ENCODE data around the gene WNT3A.

WNT3A gene

DNA sequence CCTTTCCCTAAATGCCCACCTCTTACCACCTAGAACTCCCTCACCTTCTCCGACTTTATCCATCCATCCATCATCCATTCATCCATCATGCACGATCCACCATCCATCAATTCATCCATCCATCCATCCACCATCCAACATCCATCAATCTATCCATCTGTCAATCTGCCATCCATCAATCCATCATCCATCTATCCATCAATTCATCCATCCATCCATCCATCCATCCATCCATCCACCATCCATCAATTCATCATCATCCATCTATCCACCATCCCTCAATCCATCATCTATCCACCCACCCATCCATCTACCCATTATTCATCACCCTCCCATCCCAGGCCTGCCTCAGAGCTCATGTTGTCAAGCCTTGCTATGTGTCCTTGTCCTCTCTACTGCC, 34.5 kb downstream of the WNT3A start:
- no peaks in the 10 kb centered on the region for H3K4me1 ChIP-seq
- H3K36me3 ChIP-seq: no peaks in the 10 kb centered on the region
- H3K9me3 ChIP-seq: no peaks in the 10 kb centered on the region
- DNase-seq: no peak
- H3K4me3 ChIP-seq (ENCODE audit: low read depth, low read length): no peak overlapping the region
- peaks cover 2% of the 10 kb centered on the region; the same call in 1 of the 2 replicates for H3K27me3 ChIP-seq
- TF ChIP-seq, protein P1, sequence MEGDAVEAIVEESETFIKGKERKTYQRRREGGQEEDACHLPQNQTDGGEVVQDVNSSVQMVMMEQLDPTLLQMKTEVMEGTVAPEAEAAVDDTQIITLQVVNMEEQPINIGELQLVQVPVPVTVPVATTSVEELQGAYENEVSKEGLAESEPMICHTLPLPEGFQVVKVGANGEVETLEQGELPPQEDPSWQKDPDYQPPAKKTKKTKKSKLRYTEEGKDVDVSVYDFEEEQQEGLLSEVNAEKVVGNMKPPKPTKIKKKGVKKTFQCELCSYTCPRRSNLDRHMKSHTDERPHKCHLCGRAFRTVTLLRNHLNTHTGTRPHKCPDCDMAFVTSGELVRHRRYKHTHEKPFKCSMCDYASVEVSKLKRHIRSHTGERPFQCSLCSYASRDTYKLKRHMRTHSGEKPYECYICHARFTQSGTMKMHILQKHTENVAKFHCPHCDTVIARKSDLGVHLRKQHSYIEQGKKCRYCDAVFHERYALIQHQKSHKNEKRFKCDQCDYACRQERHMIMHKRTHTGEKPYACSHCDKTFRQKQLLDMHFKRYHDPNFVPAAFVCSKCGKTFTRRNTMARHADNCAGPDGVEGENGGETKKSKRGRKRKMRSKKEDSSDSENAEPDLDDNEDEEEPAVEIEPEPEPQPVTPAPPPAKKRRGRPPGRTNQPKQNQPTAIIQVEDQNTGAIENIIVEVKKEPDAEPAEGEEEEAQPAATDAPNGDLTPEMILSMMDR (IDR thresholded peaks at IDR 0.05; ENCODE audit: low read depth, low read length): no peak

DNA sequence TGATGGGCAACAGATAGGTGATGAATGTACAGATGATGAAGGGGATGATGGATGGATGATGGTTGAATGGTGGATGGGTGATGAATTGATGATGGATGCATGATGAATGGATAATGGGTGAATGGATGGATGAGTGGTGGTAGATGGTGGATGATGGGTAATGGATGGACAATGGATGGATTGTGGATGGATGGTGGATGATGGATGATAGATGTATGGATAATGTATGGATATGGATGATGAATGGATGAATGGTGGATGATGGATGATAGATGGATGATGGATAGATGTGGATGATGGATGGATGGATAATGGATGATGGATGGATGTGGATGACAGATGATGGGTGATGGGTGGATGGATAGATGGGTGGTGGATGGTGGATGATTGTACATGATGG, 35.7 kb downstream of the WNT3A start:
- H3K27me3 ChIP-seq: peaks cover 2% of the 10 kb centered on the region; the same call in 1 of the 2 replicates
- no peak for DNase-seq

DNA sequence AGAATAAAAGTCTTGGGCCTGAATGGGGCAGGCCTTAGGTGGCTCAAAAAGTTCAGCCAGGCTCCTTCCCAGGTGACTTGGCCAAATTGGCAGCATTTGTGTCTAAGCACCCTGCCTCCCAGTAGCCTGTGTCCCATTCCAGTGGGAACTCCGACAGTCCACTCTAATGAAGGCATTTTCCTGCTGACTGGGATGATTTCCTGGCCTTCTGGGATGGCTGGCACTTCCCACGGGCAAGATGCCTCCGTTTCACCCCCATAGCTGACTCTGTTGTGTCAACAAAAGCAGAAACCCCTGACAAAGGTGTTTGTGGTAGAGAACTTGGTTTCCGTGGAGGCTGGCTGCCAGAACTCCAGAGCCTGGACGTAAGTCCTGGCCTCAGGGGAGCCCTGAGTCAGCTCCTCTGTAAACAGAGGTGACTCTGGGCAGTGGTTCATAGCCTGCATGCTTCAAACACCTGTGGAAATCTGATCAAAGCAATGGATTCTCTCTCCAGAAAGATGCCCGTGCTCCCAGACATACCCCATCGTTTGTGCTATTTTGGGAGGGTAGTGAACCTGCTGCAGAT, 36.6 kb downstream of the WNT3A start:
- Histone ChIP-seq H3K9me3 (no peaks in the 10 kb centered on the region), H3K36me3 (no peaks in the 10 kb centered on the region), H3K4me1 (no peaks in the 10 kb centered on the region), H3K27me3 (peaks cover 2% of the 10 kb centered on the region; the same call in 1 of the 2 replicates), H3K4me3 (ENCODE audit: low read depth, low read length) (no peak overlapping the region)
- TF ChIP-seq, protein P1 (IDR thresholded peaks at IDR 0.05; ENCODE audit: low read depth, low read length): no peak
- no peak for DNase-seq

More for the DNA sequence above, 35.7 kb downstream of the WNT3A start:
- Histone ChIP-seq H3K4me3 (ENCODE audit: low read depth, low read length) (no peak overlapping the region), H3K4me1 (no peaks in the 10 kb centered on the region), H3K36me3 (no peaks in the 10 kb centered on the region), H3K9me3 (no peaks in the 10 kb centered on the region)
- TF ChIP-seq, protein P1 (IDR thresholded peaks at IDR 0.05; ENCODE audit: low read depth, low read length): no peak

DNA sequence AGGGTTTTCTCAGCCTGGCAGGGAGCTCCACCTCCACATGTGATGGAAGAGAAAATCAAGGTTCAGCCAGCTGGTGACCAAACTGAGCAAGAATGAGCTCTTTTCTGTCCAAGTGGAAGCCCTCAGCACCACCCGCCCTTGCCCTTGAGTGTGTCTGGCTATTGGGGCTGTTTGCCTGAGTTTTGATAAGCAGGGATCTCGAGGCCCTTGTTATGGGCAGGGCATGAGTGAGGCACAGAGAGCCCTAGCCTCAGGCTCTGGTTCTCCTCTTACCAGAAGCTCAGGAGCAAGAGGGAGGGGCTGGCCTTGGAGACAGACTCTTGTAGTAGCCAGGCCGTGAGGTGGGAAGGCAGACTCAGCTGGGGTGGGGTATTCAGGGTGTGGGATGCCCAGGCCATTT, 38.2 kb downstream of the WNT3A start:
- Histone ChIP-seq H3K4me1 (no peaks in the 10 kb centered on the region), H3K27me3 (peaks cover 5% of the 10 kb centered on the region; the same call in 1 of the 2 replicates), H3K4me3 (ENCODE audit: low read depth, low read length) (no peak overlapping the region), H3K36me3 (no peaks in the 10 kb centered on the region), H3K9me3 (no peaks in the 10 kb centered on the region)
- DNase-seq: no peak
- TF ChIP-seq, protein P1 (IDR thresholded peaks at IDR 0.05; ENCODE audit: low read depth, low read length): no peak

DNA sequence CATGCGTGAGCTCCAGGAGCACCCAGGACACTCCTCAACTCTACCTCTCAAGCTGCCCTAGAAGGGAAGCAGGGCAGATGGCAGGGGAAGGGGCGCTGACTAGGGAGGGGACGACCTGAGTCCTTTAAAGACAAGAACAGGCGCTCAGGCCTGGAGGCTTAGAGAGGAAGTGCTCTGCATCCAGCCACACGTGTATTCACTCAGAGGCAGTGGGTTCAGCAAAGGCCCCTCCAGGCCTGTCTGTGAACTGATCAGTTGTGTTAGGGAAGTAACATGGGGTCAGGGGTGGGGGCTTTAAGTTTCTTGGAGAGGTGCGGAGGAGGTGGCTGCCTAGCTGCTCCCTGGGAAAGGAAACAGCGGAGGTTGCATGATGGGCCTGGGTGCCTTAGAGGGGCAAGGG, 38.6 kb downstream of the WNT3A start:
- peaks cover 6% of the 10 kb centered on the region; the same call in 1 of the 2 replicates for H3K27me3 ChIP-seq

DNA sequence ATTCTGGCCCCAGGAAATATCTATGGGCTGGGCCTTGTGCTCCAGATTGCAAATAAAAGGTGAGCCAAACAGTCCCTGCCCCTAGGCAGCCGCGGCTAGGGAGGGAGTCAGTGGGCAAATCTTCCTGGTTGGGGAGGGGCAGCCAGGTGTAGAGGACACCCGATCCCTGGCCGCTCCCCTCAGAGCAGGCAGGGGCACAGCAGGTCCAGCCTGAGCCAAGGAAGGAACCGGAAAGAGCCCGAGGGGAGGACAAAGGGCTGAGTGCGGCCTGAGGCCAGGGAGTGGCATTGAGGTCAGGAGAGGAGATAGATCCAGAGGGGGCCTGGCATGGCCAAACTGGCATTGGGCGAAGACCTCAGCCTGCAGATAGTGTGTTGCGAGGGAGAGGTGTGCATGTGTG, 39.1 kb downstream of the WNT3A start:
- Histone ChIP-seq H3K4me1 (no peaks in the 10 kb centered on the region), H3K27me3 (peaks cover 6% of the 10 kb centered on the region; the same call in 1 of the 2 replicates), H3K9me3 (no peaks in the 10 kb centered on the region), H3K4me3 (ENCODE audit: low read depth, low read length) (no peak overlapping the region), H3K36me3 (no peaks in the 10 kb centered on the region)
- DNase-seq: no peak
- TF ChIP-seq, protein P1 (IDR thresholded peaks at IDR 0.05; ENCODE audit: low read depth, low read length): no peak

More for the DNA sequence above, 38.6 kb downstream of the WNT3A start:
- no peaks in the 10 kb centered on the region for H3K9me3 ChIP-seq
- TF ChIP-seq, protein P1 (IDR thresholded peaks at IDR 0.05; ENCODE audit: low read depth, low read length): no peak
- H3K4me3 ChIP-seq (ENCODE audit: low read depth, low read length): no peak overlapping the region
- DNase-seq: no peak
- no peaks in the 10 kb centered on the region for H3K36me3 ChIP-seq
- H3K4me1 ChIP-seq: no peaks in the 10 kb centered on the region
